Measurements from ENCODE around the gene ITGB3BP.

Gene ITGB3BP

DNA sequence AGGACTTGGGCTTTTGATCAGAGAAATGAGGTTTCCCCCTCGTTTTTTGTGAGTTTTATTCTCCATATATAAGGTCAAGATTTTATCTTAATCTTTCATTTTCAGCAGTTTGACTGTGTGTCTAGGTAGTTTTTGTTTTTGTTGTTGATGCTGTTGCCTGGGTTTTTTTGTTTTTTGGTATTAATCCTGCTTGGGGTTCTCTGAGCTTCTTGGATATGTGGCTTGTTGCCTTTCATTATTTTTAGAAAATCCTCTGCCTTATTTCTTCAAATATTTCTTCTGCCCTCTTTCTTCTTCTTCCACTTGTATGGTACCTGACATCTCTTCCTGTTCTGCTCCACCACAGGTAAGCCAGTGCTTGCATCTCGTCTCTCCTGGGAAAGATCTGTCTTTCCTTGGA, 25.3 kb upstream of the ITGB3BP start:
- Histone ChIP-seq H3K4me3 (ENCODE audit: insufficient read depth, low read length, poor library complexity, severe bottlenecking) (no peak overlapping the region), H4K20me1 (ENCODE audit: low read depth, low read length) (no peaks in the 10 kb centered on the region), H3K27ac (ENCODE audit: low read depth, low read length) (no peak overlapping the region), H3K27me3 (ENCODE audit: low read length) (no peaks in the 10 kb centered on the region), H3K9me2 (replicated peaks; ENCODE audit: insufficient read depth, low read length) (no peaks in the 10 kb centered on the region), H3K4me2 (ENCODE audit: low read depth, low read length, poor library complexity, severe bottlenecking) (no peak overlapping the region), H3K9me3 (ENCODE audit: insufficient read depth, low read length) (no peaks in the 10 kb centered on the region), H3K9ac (ENCODE audit: low read length) (no peak overlapping the region), H2AFZ (ENCODE audit: low read depth, low read length, severe bottlenecking) (no peak overlapping the region), H3K36me3 (ENCODE audit: low read length) (no peaks in the 10 kb centered on the region; the same call in 1 of the 2 replicates), H3F3A (ENCODE audit: insufficient read depth) (no peaks in the 10 kb centered on the region), H3K79me2 (ENCODE audit: insufficient read depth, low read length) (no peaks in the 10 kb centered on the region)
- TF ChIP-seq, protein P1, sequence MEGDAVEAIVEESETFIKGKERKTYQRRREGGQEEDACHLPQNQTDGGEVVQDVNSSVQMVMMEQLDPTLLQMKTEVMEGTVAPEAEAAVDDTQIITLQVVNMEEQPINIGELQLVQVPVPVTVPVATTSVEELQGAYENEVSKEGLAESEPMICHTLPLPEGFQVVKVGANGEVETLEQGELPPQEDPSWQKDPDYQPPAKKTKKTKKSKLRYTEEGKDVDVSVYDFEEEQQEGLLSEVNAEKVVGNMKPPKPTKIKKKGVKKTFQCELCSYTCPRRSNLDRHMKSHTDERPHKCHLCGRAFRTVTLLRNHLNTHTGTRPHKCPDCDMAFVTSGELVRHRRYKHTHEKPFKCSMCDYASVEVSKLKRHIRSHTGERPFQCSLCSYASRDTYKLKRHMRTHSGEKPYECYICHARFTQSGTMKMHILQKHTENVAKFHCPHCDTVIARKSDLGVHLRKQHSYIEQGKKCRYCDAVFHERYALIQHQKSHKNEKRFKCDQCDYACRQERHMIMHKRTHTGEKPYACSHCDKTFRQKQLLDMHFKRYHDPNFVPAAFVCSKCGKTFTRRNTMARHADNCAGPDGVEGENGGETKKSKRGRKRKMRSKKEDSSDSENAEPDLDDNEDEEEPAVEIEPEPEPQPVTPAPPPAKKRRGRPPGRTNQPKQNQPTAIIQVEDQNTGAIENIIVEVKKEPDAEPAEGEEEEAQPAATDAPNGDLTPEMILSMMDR (IDR thresholded peaks at IDR 0.05; ENCODE audit: insufficient read depth, low read length, poor library complexity, severe bottlenecking), result no peak
- TF ChIP-seq EZH2phosphoT487 (conservative IDR thresholded peaks at IDR 0.05; ENCODE audit: low read length), result no peak

DNA sequence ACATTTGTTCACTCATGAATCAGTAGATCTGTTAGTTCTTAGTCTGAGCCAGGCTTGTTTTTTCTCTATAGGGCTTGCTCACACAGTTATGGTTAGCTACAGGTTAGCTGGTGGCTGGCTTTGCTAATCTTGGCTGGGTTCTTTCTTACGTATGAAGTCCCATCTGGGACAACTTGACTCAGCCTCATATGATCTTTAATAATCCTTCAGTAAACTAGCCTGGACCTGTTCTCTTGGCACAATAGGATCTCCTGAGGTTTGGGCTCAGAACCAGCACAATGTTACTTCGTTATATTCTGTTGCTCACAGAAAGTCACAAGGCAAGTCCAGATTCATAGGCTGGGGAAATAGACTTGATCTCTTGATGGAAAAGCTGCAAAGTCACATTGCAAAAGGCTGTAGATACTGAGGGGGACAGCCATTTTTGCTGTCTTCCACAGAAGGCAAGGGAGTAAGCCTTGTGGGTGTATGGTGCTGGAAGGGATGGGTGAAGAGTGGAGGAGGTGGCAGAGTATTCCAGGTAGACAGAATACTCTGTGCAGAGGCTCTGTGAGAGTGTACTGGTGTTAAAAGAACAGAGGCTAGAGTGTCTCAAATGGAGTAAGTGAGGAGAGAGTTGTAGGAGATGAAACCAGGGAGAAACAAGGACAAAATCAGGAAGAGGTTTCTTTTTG, 24.7 kb upstream of the ITGB3BP start:
- H3K9me2 ChIP-seq (replicated peaks; ENCODE audit: insufficient read depth, low read length), result no peaks in the 10 kb centered on the region
- no peaks in the 10 kb centered on the region for H3K79me2 ChIP-seq (ENCODE audit: insufficient read depth, low read length)
- H3K27ac ChIP-seq (ENCODE audit: low read depth, low read length), result no peak overlapping the region
- no peak overlapping the region for H2AFZ ChIP-seq (ENCODE audit: low read depth, low read length, severe bottlenecking)
- no peaks in the 10 kb centered on the region for H3K27me3 ChIP-seq (ENCODE audit: low read length)
- no peak overlapping the region for H3K4me3 ChIP-seq (ENCODE audit: insufficient read depth, low read length, poor library complexity, severe bottlenecking)
- no peaks in the 10 kb centered on the region; the same call in 1 of the 2 replicates for H3K36me3 ChIP-seq (ENCODE audit: low read length)
- TF ChIP-seq, protein P1 (IDR thresholded peaks at IDR 0.05; ENCODE audit: insufficient read depth, low read length, poor library complexity, severe bottlenecking), result no peak
- no peak for TF ChIP-seq EZH2phosphoT487 (conservative IDR thresholded peaks at IDR 0.05; ENCODE audit: low read length)
- no peak overlapping the region for H3K9ac ChIP-seq (ENCODE audit: low read length)
- H3F3A ChIP-seq (ENCODE audit: insufficient read depth), result no peaks in the 10 kb centered on the region
- H4K20me1 ChIP-seq (ENCODE audit: low read depth, low read length), result no peaks in the 10 kb centered on the region
- no peaks in the 10 kb centered on the region for H3K9me3 ChIP-seq (ENCODE audit: insufficient read depth, low read length)
- no peak overlapping the region for H3K4me2 ChIP-seq (ENCODE audit: low read depth, low read length, poor library complexity, severe bottlenecking)

DNA sequence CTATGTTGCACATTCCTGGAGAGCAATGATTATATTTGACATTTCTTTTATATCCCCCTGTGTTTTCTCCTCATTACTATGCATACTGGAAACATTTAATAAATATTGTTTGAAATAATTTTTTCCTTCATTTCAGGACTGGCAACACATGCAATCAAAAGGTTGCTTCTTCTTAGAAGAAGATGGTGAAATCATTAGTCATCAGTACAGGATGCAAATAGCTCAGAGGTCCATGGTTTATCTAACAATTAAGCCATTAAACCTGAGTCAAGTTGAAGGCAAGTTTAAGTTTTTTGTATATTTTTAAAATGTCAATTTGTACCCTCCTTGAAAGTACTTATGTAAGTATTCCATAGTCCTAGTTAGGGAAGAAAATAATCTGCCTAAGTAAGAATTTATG, 22.8 kb upstream of the ITGB3BP start:
- Histone ChIP-seq H3K27ac (ENCODE audit: low read depth, low read length) (no peak overlapping the region), H3K9me2 (replicated peaks; ENCODE audit: insufficient read depth, low read length) (no peaks in the 10 kb centered on the region), H3K27me3 (ENCODE audit: low read length) (no peaks in the 10 kb centered on the region), H3F3A (ENCODE audit: insufficient read depth) (no peaks in the 10 kb centered on the region), H3K4me3 (ENCODE audit: insufficient read depth, low read length, poor library complexity, severe bottlenecking) (no peak overlapping the region), H3K9ac (ENCODE audit: low read length) (no peak overlapping the region), H3K36me3 (ENCODE audit: low read length) (no peaks in the 10 kb centered on the region; the same call in 1 of the 2 replicates), H3K79me2 (ENCODE audit: insufficient read depth, low read length) (no peaks in the 10 kb centered on the region), H4K20me1 (ENCODE audit: low read depth, low read length) (no peaks in the 10 kb centered on the region), H3K9me3 (ENCODE audit: insufficient read depth, low read length) (no peaks in the 10 kb centered on the region), H2AFZ (ENCODE audit: low read depth, low read length, severe bottlenecking) (no peak overlapping the region), H3K4me2 (ENCODE audit: low read depth, low read length, poor library complexity, severe bottlenecking) (no peak overlapping the region)
- TF ChIP-seq EZH2phosphoT487 (conservative IDR thresholded peaks at IDR 0.05; ENCODE audit: low read length), result no peak
- TF ChIP-seq, protein P1 (IDR thresholded peaks at IDR 0.05; ENCODE audit: insufficient read depth, low read length, poor library complexity, severe bottlenecking), result no peak
